ENCODE data around the gene MANSC4.

DNA sequence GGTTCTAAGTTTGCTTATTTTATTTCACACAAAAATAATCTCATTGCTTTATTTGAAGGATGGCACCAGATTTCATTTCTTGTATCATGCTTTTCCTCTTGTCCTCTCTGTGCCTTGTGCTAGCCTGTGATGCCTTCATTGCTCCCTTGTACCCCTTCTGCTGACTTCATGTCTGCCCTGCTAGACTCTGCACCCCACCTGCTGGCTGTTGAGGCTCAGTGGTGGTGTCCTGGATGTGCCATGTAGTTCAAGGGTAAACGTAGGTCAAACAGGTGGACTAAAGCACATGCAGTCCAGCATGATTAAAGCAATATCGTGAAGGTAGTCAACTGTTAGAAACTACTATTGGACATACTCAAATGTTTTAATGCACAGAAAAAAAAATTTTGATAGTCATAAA lies 47.8 kb downstream of the MANSC4 start:
- no peak for TF ChIP-seq POLR2A (IDR thresholded peaks at IDR 0.05)
- TF ChIP-seq, protein P1, sequence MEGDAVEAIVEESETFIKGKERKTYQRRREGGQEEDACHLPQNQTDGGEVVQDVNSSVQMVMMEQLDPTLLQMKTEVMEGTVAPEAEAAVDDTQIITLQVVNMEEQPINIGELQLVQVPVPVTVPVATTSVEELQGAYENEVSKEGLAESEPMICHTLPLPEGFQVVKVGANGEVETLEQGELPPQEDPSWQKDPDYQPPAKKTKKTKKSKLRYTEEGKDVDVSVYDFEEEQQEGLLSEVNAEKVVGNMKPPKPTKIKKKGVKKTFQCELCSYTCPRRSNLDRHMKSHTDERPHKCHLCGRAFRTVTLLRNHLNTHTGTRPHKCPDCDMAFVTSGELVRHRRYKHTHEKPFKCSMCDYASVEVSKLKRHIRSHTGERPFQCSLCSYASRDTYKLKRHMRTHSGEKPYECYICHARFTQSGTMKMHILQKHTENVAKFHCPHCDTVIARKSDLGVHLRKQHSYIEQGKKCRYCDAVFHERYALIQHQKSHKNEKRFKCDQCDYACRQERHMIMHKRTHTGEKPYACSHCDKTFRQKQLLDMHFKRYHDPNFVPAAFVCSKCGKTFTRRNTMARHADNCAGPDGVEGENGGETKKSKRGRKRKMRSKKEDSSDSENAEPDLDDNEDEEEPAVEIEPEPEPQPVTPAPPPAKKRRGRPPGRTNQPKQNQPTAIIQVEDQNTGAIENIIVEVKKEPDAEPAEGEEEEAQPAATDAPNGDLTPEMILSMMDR (IDR thresholded peaks at IDR 0.05): no peak
